SK-N-SH (cell line): ENCODE results near the gene PHACTR3. TPM values are rescaled to one million over a fixed set of nuclear protein-coding genes. Genes with fewer than 3 reads are reported as not detected.

Source experiments
- CTCF ChIA-PET: fragments of 300-600, 350-600 bp; formaldehyde crosslinking; extraction: SDS; loops from one replicate; lab custom pipeline; 2021; lab: Yijun Ruan, JAX
- POLR2A ChIA-PET: fragments of 350-600 bp; sonication (Branson Sonifier 250); formaldehyde crosslinking; extraction: SDS; loops from one replicate; lab custom pipeline; 2020; ENCODE audit warnings: antibody characterized with exemption, inconsistent platforms; lab: Yijun Ruan, JAX
- DNase-seq: peaks from one replicate; pipeline ENCODE4 v3.0.0; 2012
- H2AFZ ChIP-seq: fragments of 200-600 bp; sonication (generic); 2 replicates; pipeline ENCODE4 v1.8.1; 2016; ENCODE audit warnings: antibody characterized with exemption, mild to moderate bottlenecking, low read depth
- H3F3A ChIP-seq: fragments of 200-600 bp; sonication (generic); replicated peaks from 2 replicates; pipeline ENCODE3; 2016; ENCODE audit warnings: antibody characterized with exemption, mild to moderate bottlenecking; ENCODE audit not compliant: insufficient read depth
- H3K27ac ChIP-seq, 2 experiments: fragments of 200-500 bp in 1 of 2; fragments of 200-600 bp in 1 of 2; sonication (Bioruptor generic) in 1 of 2; sonication (generic), shearing (Covaris generic) in 1 of 2; 2 replicates each; pipeline versions ENCODE4 v1.5.1 to v1.6.1; 2014 to 2016; ENCODE audit warnings: low read depth in 2 of 2, inconsistent platforms in 1 of 2, low read length in 1 of 2, mild to moderate bottlenecking in 1 of 2, mixed read lengths in 1 of 2
- H3K27me3 ChIP-seq: fragments of 200-600 bp; sonication (generic), shearing (Covaris generic); 2 replicates; pipeline ENCODE4 v1.6.1; 2016; ENCODE audit warnings: mixed run types; ENCODE audit not compliant: insufficient read depth
- H3K36me3 ChIP-seq, 2 experiments: fragments of 200-500 bp in 1 of 2; fragments of 200-600 bp in 1 of 2; sonication (Bioruptor generic) in 1 of 2; sonication (generic) in 1 of 2; replicated peaks in 1 of 2; 2 replicates each; pipeline versions ENCODE3 to v1.5.1; 2014 to 2016; ENCODE audit warnings: low read length in 1 of 2, mild to moderate bottlenecking in 1 of 2; ENCODE audit not compliant: insufficient read depth in 2 of 2, control insufficient read depth in 1 of 2
- H3K4me1 ChIP-seq, 2 experiments: fragments of 200-500 bp in 1 of 2; fragments of 200-600 bp in 1 of 2; sonication (Bioruptor generic) in 1 of 2; sonication (generic), shearing (Covaris generic) in 1 of 2; 2 replicates each; pipeline versions ENCODE4 v1.5.1 to v1.6.1; 2014 to 2016; ENCODE audit warnings: low read depth in 1 of 2, low read length in 1 of 2, mixed run types in 1 of 2; ENCODE audit not compliant: insufficient read depth in 2 of 2, control insufficient read depth in 1 of 2
- H3K4me2 ChIP-seq: fragments of 200-600 bp; sonication (generic), shearing (Covaris generic); 2 replicates; pipeline ENCODE4 v1.6.1; 2017; ENCODE audit warnings: mixed run types
- H3K4me3 ChIP-seq, 2 experiments: fragments of 200-500 bp in 1 of 2; fragments of 200-600 bp in 1 of 2; sonication (Bioruptor generic) in 1 of 2; sonication (generic), shearing (Covaris generic) in 1 of 2; 2 replicates each; pipeline versions ENCODE4 v1.5.1 to v1.8.1; 2014 to 2016; ENCODE audit warnings: low read depth in 2 of 2, inconsistent platforms in 1 of 2, low read length in 1 of 2, mild to moderate bottlenecking in 1 of 2, mixed read lengths in 1 of 2, moderate library complexity in 1 of 2
- H3K79me2 ChIP-seq: fragments of 200-600 bp; sonication (generic); 2 replicates; pipeline ENCODE4 v1.8.1; 2017; ENCODE audit warnings: mild to moderate bottlenecking; ENCODE audit not compliant: insufficient read depth
- H3K9ac ChIP-seq: fragments of 200-600 bp; sonication (generic); 2 replicates; pipeline ENCODE4 v1.6.1; 2017; ENCODE audit warnings: mixed run types
- H3K9me2 ChIP-seq: fragments of 200-600 bp; sonication (generic); 2 replicates; pipeline ENCODE4 v1.6.1; 2017; ENCODE audit warnings: mixed run types
- H3K9me3 ChIP-seq: fragments of 200-600 bp; sonication (generic); 2 replicates; pipeline ENCODE4 v1.6.1; 2017; ENCODE audit warnings: mixed run types, mild to moderate bottlenecking, moderate library complexity
- H4K20me1 ChIP-seq: fragments of 200-600 bp; sonication (generic); 2 replicates; pipeline ENCODE4 v1.6.1; 2017; ENCODE audit warnings: mild to moderate bottlenecking, mixed run types; ENCODE audit not compliant: insufficient read depth
- CTCF ChIP-seq: fragments of 200-600 bp; sonication (generic); IDR thresholded peaks from 2 replicates; pipeline ENCODE4 v1.6.1; 2017; ENCODE audit warnings: antibody characterized with exemption, mild to moderate bottlenecking, moderate library complexity
- EP300 ChIP-seq, 2 experiments: IDR thresholded peaks; 2 replicates each; pipeline versions ENCODE4 v1.4.0 to v1.6.1; 2012; ENCODE audit warnings: borderline replicate concordance in 1 of 2, low read depth in 1 of 2, low read length in 1 of 2
- EZH2phosphoT487 ChIP-seq: fragments of 200-600 bp; sonication (generic); IDR thresholded peaks from 2 replicates; pipeline ENCODE4 v1.6.1; 2017; ENCODE audit warnings: low read depth, mixed run types, mild to moderate bottlenecking, antibody characterized with exemption, moderate library complexity, borderline replicate concordance
- FOSL2 ChIP-seq: IDR thresholded peaks from 2 replicates; pipeline ENCODE4 v1.4.0; 2012; ENCODE audit warnings: low read depth, mild to moderate bottlenecking, moderate library complexity, borderline replicate concordance
- FOXJ3 ChIP-seq: sonication (generic); formaldehyde crosslinking; IDR thresholded peaks from 2 replicates; pipeline ENCODE4 v1.5.1; 2020; ENCODE audit warnings: mild to moderate bottlenecking, missing genetic modification reagents
- FOXM1 ChIP-seq: IDR thresholded peaks from 2 replicates; pipeline ENCODE4 v1.4.0; 2012; ENCODE audit warnings: low read depth, mild to moderate bottlenecking
- GABPA ChIP-seq: IDR thresholded peaks from 2 replicates; pipeline ENCODE4 v1.4.0; 2012; ENCODE audit warnings: low read depth, mild to moderate bottlenecking
- GATA2 ChIP-seq: sonication (generic); formaldehyde crosslinking; IDR thresholded peaks from 2 replicates; pipeline ENCODE4 v1.5.0; 2020; ENCODE audit warnings: mild to moderate bottlenecking, missing genetic modification reagents
- MAX ChIP-seq: IDR thresholded peaks from 2 replicates; pipeline ENCODE4 v1.4.0; 2012; ENCODE audit warnings: low read depth
- NFIC ChIP-seq: IDR thresholded peaks from 2 replicates; pipeline ENCODE4 v1.4.0; 2012; ENCODE audit warnings: borderline replicate concordance
- POLR2AphosphoS5 ChIP-seq: IDR thresholded peaks from 2 replicates; pipeline ENCODE4 v1.6.1; 2012; ENCODE audit warnings: low read depth, low read length
- RFX5 ChIP-seq: IDR thresholded peaks from 2 replicates; pipeline ENCODE4 v1.6.1; 2012; ENCODE audit warnings: mild to moderate bottlenecking, improper control_type of control experiment, low read length
- RXRA ChIP-seq: IDR thresholded peaks from 2 replicates; pipeline ENCODE4 v1.4.0; 2012; ENCODE audit warnings: low read depth, mild to moderate bottlenecking, borderline replicate concordance
- SIN3A ChIP-seq: IDR thresholded peaks from 2 replicates; pipeline ENCODE4 v1.6.1; 2012; ENCODE audit warnings: low read depth, mild to moderate bottlenecking, low read length, moderate library complexity, borderline replicate concordance
- SMC3 ChIP-seq: IDR thresholded peaks from 2 replicates; pipeline ENCODE4 v1.6.1; 2012; ENCODE audit warnings: low read depth, low read length, improper control_type of control experiment
- TAF1 ChIP-seq: IDR thresholded peaks from 2 replicates; pipeline ENCODE4 v1.6.1; 2012; ENCODE audit warnings: low read depth, mild to moderate bottlenecking, low read length, moderate library complexity, borderline replicate concordance
- USF1 ChIP-seq: IDR thresholded peaks from 2 replicates; pipeline ENCODE4 v1.4.0; 2012; ENCODE audit warnings: low read depth, borderline replicate concordance
- USF2 ChIP-seq: fragments of 150-350 bp; IDR thresholded peaks from 2 replicates; pipeline ENCODE4 v1.6.1; 2017; ENCODE audit warnings: antibody characterized with exemption, low read length, low read depth, borderline replicate concordance
- YY1 ChIP-seq: IDR thresholded peaks from 2 replicates; pipeline ENCODE4 v1.4.0; 2012; ENCODE audit warnings: low read depth, mild to moderate bottlenecking
- WGBS: methylation state at CpG from one replicate; pipeline ENCODE4 v1.1.6; 2017; ENCODE audit warnings: low lambda C conversion rate; 5-methylcytosine and 5-hydroxymethylcytosine counted together
- polyA plus RNA-seq, 3 experiments: library from polyadenylated mRNA; depleted of rRNA; stranded (reverse); fragments of >200 nt; gene quantifications; 2 replicates each; pipeline ENCODE4 v1.2.3, GENCODE V29; 2012

PHACTR3 gene
- polyA plus RNA-seq, 1 of the 3 experiments (the other 2 are of a cell fraction), result 0.10 TPM

GRCh38 chr20:59603176-59603575, 1.2 kb upstream of the PHACTR3 start:
- Histone ChIP-seq H4K20me1 (no peaks in the 10 kb centered on the region), H3K27ac (no peak overlapping the region), H3K4me1 (peaks cover 0 to 3% of the 10 kb centered on the region in 2 experiments; a peak in 1 of 4 replicates), H3K79me2 (no peaks in the 10 kb centered on the region), H3F3A (no peaks in the 10 kb centered on the region), H3K9ac (no peak overlapping the region), H3K9me2 (no peaks in the 10 kb centered on the region), H3K4me2 (no peak overlapping the region), H3K4me3 (no peak overlapping the region), H3K9me3 (no peaks in the 10 kb centered on the region), H2AFZ (no peak overlapping the region), H3K36me3 (no peaks in the 10 kb centered on the region), H3K27me3 (peaks cover 16% of the 10 kb centered on the region)
- ChIA-PET POLR2A (no interaction called here), CTCF (interaction anchor here (1.0 to 10.7 kb wide), 5 partner anchors 12 to 331 kb away, joined by 3 to 190 read pairs (median 3); no protein-coding TSS in a partner anchor)
- no peak for DNase-seq
- whole genome bisulfite sequencing, result 44% methylated on average over 9 of the region's 9 CpGs
- no peak for TF ChIP-seq SIN3A
- TF ChIP-seq USF2, result no peak
- no peak for TF ChIP-seq EP300 (IDR thresholded peaks at IDR 0.05; ENCODE audit: borderline replicate concordance in 1 of 2, low read depth in 1 of 2, low read length in 1 of 2)
- no peak for TF ChIP-seq CTCF
- no peak for TF ChIP-seq GATA2 (CRISPR knock-in tag)
- TF ChIP-seq FOXJ3, result no peak
- no peak for TF ChIP-seq EZH2phosphoT487
- no peak for TF ChIP-seq USF1
- TF ChIP-seq TAF1, result no peak
- TF ChIP-seq RXRA, result no peak
- no peak for TF ChIP-seq FOSL2
- TF ChIP-seq RFX5, result no peak
- no peak for TF ChIP-seq FOXM1
- TF ChIP-seq POLR2AphosphoS5, result no peak
- TF ChIP-seq MAX, result no peak
- no peak for TF ChIP-seq NFIC
- no peak for TF ChIP-seq SMC3
- no peak for TF ChIP-seq GABPA
- no peak for TF ChIP-seq YY1
